SH-SY5Y (cell line): ENCODE measurements around the gene HOXC11.

Experiments used
- GATA2 ChIP-seq: IDR thresholded peaks from 2 replicates; pipeline ENCODE4 v1.6.1; 2011; ENCODE audit warnings: mild to moderate bottlenecking, low read depth, low read length
- GATA3 ChIP-seq: IDR thresholded peaks from 2 replicates; pipeline ENCODE4 v1.6.1; 2011; ENCODE audit warnings: low read depth, mild to moderate bottlenecking, low read length, moderate library complexity

The HOXC11 gene

DNA sequence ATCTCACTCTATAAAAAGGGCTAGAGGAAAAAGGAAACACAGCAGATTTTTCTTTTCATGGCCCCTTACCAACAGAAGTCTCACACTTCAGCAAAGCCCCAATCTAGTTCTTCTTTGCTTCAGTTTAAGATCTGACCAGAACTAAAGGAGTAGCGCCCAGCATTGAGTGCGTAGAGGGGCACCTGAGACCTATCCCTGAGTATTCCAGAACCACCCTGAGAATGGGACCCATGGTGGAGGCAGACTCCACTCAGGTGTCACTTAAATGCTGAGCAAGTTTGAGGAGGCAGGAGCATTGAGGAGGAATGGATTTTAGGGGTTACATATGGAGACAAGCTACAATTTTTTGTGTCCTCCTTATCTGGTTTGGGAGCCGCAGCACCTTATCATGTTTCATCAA, 1.8 kb upstream of the HOXC11 start:
- TF ChIP-seq GATA2 = no peak
- no peak for TF ChIP-seq GATA3

DNA sequence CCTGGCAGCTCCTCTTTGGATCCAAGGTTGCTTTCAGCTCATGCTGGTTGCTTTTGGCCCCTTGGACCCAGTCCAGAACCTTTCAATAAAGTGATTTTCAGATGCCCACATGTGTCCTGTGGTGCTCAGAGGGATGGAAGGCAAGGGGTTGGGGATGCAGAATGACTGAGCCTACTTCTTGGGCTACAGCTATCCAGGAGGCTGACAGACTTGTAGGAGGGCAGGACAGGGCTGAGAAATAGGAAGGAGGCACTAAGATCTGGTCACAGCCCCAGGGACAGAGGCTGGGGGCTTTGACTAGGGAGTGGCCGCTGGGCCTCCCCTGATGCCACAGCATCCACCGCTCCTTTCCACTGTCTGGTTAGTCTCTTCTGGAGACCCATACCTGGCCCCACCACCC, 1.2 kb upstream of the HOXC11 start:
- TF ChIP-seq GATA2 (no peak), GATA3 (no peak)

DNA sequence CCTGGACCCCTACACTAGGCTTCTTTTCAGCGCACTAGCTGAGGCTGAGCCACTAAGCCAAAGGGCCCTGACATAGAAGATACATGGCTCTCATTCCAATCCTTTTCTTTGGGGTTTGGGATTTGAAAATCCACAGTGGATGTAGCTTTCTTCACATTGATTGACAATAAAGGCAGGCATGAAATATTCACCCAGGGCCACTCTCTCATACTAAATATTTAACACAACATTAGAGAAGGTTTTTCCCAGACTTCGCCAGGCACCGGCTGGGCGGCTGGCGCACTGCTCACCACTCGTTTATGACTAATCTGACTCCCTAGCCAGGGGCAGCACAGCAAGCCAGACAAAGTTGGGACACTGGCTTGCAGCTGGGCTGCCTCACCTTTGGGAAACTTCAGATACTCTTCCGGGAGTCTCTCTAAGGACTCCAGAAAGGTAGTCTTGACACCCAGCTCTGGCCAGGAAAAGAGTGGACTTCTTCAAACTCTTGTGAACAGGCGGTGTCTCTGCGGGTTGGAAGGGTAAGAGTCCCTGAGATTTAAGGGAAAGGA, 699 bp upstream of the HOXC11 start:
- TF ChIP-seq GATA3 = no peak
- no peak for TF ChIP-seq GATA2

GRCh38 chr12:53973236-53974042, 513 bp downstream of the HOXC11 start:
- no peak for TF ChIP-seq GATA2
- TF ChIP-seq GATA3 = no peak

GRCh38 chr12:53974084-53975063, 1.4 kb downstream of the HOXC11 start, which contains the start of gene HOTAIR:
HOTAIR (minus strand) TSS chr12:53974954.
- TF ChIP-seq GATA3 (no peak), GATA2 (no peak)

- TF ChIP-seq GATA2 = no peak
- no peak for TF ChIP-seq GATA3
Measured at GRCh38 chr12:53975064-53975471, 2.1 kb downstream of the HOXC11 start.

- TF ChIP-seq GATA2 (no peak), GATA3 (no peak)
Measured at GRCh38 chr12:53975479-53976152, 2.7 kb downstream of the HOXC11 start.

GRCh38 chr12:53976172-53976822, 3.4 kb downstream of the HOXC11 start:
- TF ChIP-seq GATA3 = no peak
- no peak for TF ChIP-seq GATA2

GRCh38 chr12:53976823-53977595, 4.1 kb downstream of the HOXC11 start:
- no peak for TF ChIP-seq GATA3
- TF ChIP-seq GATA2 = no peak

DNA sequence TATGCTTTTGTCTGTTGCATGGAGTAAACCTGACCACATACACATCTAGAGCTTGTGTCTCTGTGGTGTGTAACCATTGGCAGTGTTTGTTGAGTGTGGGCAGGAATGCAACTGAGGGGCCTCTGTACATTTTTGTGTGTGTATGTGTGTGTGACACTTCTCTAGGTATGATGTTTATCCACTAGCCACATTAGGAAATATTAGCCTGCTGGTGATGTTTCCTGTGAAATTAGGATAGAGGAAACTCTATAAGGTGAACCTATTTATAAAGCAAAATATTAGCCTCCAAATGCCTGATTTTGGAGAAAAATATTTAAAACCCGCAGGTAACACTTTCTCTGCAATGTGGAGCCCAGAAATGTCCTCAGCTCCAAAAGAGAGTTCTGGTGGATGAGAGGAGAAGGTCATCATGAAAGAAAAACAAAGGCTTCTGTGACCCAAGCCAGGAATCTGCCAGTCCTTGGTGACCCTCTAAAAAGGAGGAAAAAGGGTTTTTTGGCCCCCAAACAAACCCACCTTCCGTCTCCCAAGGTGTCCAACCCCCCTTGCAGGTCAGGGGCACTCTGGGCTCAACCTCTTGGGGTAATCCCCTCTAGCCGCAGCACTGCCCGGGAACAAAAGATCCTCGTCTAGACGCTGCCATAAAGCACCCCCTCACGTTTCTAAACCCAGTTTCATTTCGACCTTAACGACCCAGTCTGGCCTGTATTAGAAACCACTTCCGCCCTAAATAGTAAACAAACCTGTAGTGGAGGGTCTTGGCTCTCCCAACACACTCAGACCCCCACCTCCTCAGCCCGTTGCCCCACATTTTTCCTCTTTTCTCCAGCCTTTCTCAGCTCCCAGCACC, 4.9 kb downstream of the HOXC11 start:
- TF ChIP-seq GATA3 (no peak), GATA2 (no peak)

- TF ChIP-seq GATA3 (no peak), GATA2 (no peak)
Measured at GRCh38 chr12:53978477-53979356, 5.8 kb downstream of the HOXC11 start.
